Measurements from ENCODE around the gene PDE6D.

DNA sequence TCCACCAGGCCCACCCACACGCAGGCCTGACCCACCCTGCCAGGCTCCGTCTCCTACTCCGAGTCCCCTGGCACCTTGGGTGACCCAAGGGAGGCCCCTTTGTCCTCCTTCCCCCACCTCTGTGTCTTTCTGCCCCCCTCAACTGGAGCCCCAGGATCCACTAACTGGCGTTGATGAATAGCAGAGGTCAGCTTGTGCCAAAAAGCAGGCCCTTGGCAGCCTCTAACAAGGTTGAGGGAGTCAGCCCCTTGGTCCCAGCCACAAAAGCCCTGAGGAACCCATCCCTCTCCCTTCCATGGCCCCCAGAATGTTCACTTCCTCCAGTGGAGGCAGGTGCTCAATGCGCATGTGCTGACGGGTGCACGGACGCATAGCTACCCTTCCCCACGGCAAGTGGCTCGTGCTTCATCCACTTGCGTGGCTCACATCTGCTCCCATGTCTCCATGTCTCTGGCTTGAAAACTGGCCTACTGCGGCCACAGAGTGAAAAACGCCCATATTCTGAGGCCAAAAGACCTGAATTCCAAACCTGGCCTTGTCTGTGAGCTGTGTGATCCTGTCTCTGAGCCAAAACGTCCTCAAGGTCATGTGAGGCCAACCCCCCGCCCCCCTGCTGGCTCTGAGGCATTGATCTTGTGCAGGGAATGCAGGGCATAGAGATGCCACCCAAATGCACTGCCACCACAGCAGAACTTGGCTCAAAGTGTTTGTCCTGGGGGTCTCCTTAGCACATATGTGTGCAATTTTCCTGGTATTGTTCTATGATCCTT, 91.8 kb downstream of the PDE6D start:
- TF ChIP-seq, protein P1, sequence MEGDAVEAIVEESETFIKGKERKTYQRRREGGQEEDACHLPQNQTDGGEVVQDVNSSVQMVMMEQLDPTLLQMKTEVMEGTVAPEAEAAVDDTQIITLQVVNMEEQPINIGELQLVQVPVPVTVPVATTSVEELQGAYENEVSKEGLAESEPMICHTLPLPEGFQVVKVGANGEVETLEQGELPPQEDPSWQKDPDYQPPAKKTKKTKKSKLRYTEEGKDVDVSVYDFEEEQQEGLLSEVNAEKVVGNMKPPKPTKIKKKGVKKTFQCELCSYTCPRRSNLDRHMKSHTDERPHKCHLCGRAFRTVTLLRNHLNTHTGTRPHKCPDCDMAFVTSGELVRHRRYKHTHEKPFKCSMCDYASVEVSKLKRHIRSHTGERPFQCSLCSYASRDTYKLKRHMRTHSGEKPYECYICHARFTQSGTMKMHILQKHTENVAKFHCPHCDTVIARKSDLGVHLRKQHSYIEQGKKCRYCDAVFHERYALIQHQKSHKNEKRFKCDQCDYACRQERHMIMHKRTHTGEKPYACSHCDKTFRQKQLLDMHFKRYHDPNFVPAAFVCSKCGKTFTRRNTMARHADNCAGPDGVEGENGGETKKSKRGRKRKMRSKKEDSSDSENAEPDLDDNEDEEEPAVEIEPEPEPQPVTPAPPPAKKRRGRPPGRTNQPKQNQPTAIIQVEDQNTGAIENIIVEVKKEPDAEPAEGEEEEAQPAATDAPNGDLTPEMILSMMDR (IDR thresholded peaks at IDR 0.05), result no peak
- no peak for TF ChIP-seq POLR2A (IDR thresholded peaks at IDR 0.05)
